Liver (tissue), 9 donors: ENCODE measurements around the gene GGCT. TPM values are rescaled to one million over a fixed set of nuclear protein-coding genes. Genes with fewer than 3 reads are reported as not detected.
A peak's percentile ranks its signal among the peaks of the same experiment; 100 is the strongest.

Experiments used
- DNase-seq: peaks from one replicate; pipeline ENCODE4 v3.0.0-alpha.2; 2017; ENCODE audit warnings: low spot score
- H3K27ac ChIP-seq, 2 donors: one replicate each; pipeline ENCODE4 v1.7.0; 2013; ENCODE audit warnings: inconsistent platforms in 2 of 2, low read length in 2 of 2, control low read depth in 1 of 2, low read depth in 1 of 2, mild to moderate bottlenecking in 1 of 2
- H3K27me3 ChIP-seq, 4 donors: one replicate each; pipeline versions ENCODE4 v1.6.1 to v1.7.0; 2013; ENCODE audit warnings: low read length in 3 of 4, inconsistent platforms in 1 of 4, mild to moderate bottlenecking in 1 of 4, moderate library complexity in 1 of 4; ENCODE audit not compliant: control insufficient read depth in 4 of 4, insufficient read depth in 4 of 4
- H3K36me3 ChIP-seq, 4 donors: one replicate each; pipeline versions ENCODE4 v1.6.1 to v1.7.0; 2013; ENCODE audit warnings: low read length in 3 of 4, mild to moderate bottlenecking in 3 of 4, low read depth in 1 of 4, moderate library complexity in 1 of 4; ENCODE audit not compliant: control insufficient read depth in 4 of 4, insufficient read depth in 3 of 4
- H3K4me1 ChIP-seq, 4 donors: one replicate each; pipeline versions ENCODE4 v1.6.1 to v1.7.0; 2013; ENCODE audit warnings: low read length in 3 of 4, mild to moderate bottlenecking in 3 of 4, moderate library complexity in 1 of 4; ENCODE audit not compliant: control insufficient read depth in 4 of 4, insufficient read depth in 4 of 4
- H3K4me3 ChIP-seq, 3 donors: one replicate each; pipeline versions ENCODE4 v1.6.1 to v1.7.0; 2013; ENCODE audit warnings: low read length in 3 of 3, control low read depth in 1 of 3, low read depth in 1 of 3, mild to moderate bottlenecking in 1 of 3
- H3K9ac ChIP-seq, 2 donors: one replicate each; pipeline ENCODE4 v1.7.0; 2013; ENCODE audit warnings: low read length in 2 of 2, mild to moderate bottlenecking in 2 of 2, moderate library complexity in 2 of 2, control low read depth in 1 of 2, low read depth in 1 of 2
- H3K9me3 ChIP-seq, 4 donors: one replicate each; pipeline versions ENCODE4 v1.6.1 to v1.7.0; 2013; ENCODE audit warnings: low read length in 3 of 4; ENCODE audit not compliant: control insufficient read depth in 4 of 4
- EGR1 ChIP-seq, 2 donors: IDR thresholded peaks; 2 replicates each; pipeline ENCODE4 v1.6.1; 2016 to 2018; ENCODE audit warnings: antibody characterized with exemption in 2 of 2, low read depth in 2 of 2
- FOXA1 ChIP-seq: IDR thresholded peaks from 2 replicates; pipeline ENCODE4 v1.6.1; 2016; ENCODE audit warnings: antibody characterized with exemption
- FOXA2 ChIP-seq: IDR thresholded peaks from 2 replicates; pipeline ENCODE4 v1.6.1; 2016; ENCODE audit warnings: antibody characterized with exemption
- GABPA ChIP-seq, 2 donors: IDR thresholded peaks in 1 of 2; conservative IDR thresholded peaks in 1 of 2; 2 replicates each; pipeline ENCODE4 v1.6.1; 2016; ENCODE audit warnings: antibody characterized with exemption in 2 of 2, mild to moderate bottlenecking in 1 of 2, moderate library complexity in 1 of 2
- HNF4A ChIP-seq, 2 donors: conservative IDR thresholded peaks; 2 replicates each; pipeline ENCODE4 v1.6.1; 2016; ENCODE audit warnings: antibody characterized with exemption in 2 of 2, mild to moderate bottlenecking in 2 of 2
- HNF4G ChIP-seq: IDR thresholded peaks from 2 replicates; pipeline ENCODE4 v1.6.1; 2016; ENCODE audit warnings: antibody characterized with exemption
- JUND ChIP-seq, 2 donors: IDR thresholded peaks; 2 replicates each; pipeline ENCODE4 v1.6.1; 2016; ENCODE audit warnings: antibody characterized with exemption in 2 of 2
- NR2F2 ChIP-seq: IDR thresholded peaks from 2 replicates; pipeline ENCODE4 v1.6.1; 2016; ENCODE audit warnings: antibody characterized with exemption
- RAD21 ChIP-seq, 2 donors: IDR thresholded peaks; 2 replicates each; pipeline ENCODE4 v1.6.1; 2016; ENCODE audit warnings: antibody characterized with exemption in 2 of 2, mild to moderate bottlenecking in 2 of 2
- REST ChIP-seq: IDR thresholded peaks from 2 replicates; pipeline ENCODE4 v1.6.1; 2016; ENCODE audit warnings: antibody characterized with exemption, mild to moderate bottlenecking
- SP1 ChIP-seq: IDR thresholded peaks from 2 replicates; pipeline ENCODE4 v1.6.1; 2018; ENCODE audit warnings: antibody characterized with exemption, mild to moderate bottlenecking
- TAF1 ChIP-seq: conservative IDR thresholded peaks from 2 replicates; pipeline ENCODE4 v1.6.1; 2016; ENCODE audit warnings: antibody characterized with exemption, mild to moderate bottlenecking
- YY1 ChIP-seq: IDR thresholded peaks from 2 replicates; pipeline ENCODE4 v1.6.1; 2016; ENCODE audit warnings: antibody characterized with exemption, mild to moderate bottlenecking
- ZBTB33 ChIP-seq: IDR thresholded peaks from 2 replicates; pipeline ENCODE4 v1.6.1; 2016; ENCODE audit warnings: antibody characterized with exemption
- WGBS: extraction: QIAGEN DNeasy Blood & Tissue Kit; methylation state at CpG from one replicate; pipeline ENCODE4 v1.1.7; 2013; 5-methylcytosine and 5-hydroxymethylcytosine counted together
- polyA plus RNA-seq, 2 donors: library from polyadenylated mRNA; stranded (reverse) in 1 of 2; unstranded in 1 of 2; fragments of 200-250 nt in 1 of 2; fragments of >200 nt in 1 of 2; fragmentation: Nextera tagmentation in 1 of 2; extraction: Ambion mirVana in 1 of 2; gene quantifications; one replicate each; pipeline versions ENCODE4 v1.2.1 to v1.2.3, GENCODE V29; 2013 to 2015
- total RNA-seq, 2 donors: library from RNA; depleted of rRNA; stranded (reverse); fragments of >200 nt; gene quantifications; one replicate each; pipeline ENCODE4 v1.2.3, GENCODE V29; 2014
- TF ChIP-seq, protein P1 (sequence below): IDR thresholded peaks from 2 replicates; pipeline ENCODE4 v1.6.1; 2016; ENCODE audit warnings: antibody characterized with exemption
- TF ChIP-seq, protein P2 (sequence below): fragments of 150-350 bp; IDR thresholded peaks from 2 replicates; pipeline ENCODE4 v1.5.1; 2017; ENCODE audit warnings: improper control_type of control experiment, low read depth, low read length; ENCODE audit not compliant: missing input control
- TF ChIP-seq, protein P3 (sequence below): IDR thresholded peaks from 2 replicates; pipeline ENCODE4 v1.6.1; 2016; ENCODE audit warnings: antibody characterized with exemption
- donor health status: healthy.
- donor health status: healthy.
- donor health status: healthy.
- donor health status: healthy.
- donor health status: healthy.

The GGCT gene
- total and polyA plus RNA-seq, 4 donors, result 11.0 to 22.5 (median 21.3) TPM

DNA sequence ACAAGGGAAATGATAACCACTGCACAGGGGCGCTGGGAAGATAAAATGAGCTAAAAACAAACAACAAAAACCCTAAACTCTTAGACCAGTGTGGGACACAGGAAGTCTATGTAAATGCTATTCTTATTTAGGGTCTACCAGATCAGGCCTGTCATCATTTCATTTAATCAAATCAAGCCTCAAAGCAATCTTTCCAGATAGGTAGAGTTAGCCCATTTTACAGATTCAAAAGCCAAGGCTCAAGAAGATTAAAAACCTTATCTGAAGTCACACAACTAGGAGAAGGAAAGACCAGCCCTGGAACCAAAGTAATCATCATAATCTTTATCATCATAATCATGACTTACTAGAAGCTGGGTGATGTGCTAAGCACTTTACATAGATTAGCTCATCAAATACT, 30.7 kb downstream of the GGCT start:
- H3K4me3 ChIP-seq, result no peak overlapping the region
- no peak for TF ChIP-seq NR2F2
- TF ChIP-seq, protein P1, sequence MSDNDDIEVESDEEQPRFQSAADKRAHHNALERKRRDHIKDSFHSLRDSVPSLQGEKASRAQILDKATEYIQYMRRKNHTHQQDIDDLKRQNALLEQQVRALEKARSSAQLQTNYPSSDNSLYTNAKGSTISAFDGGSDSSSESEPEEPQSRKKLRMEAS, result no peak
- TF ChIP-seq HNF4G, result no peak
- TF ChIP-seq REST, result no peak
- TF ChIP-seq YY1, result no peak
- TF ChIP-seq, protein P2, sequence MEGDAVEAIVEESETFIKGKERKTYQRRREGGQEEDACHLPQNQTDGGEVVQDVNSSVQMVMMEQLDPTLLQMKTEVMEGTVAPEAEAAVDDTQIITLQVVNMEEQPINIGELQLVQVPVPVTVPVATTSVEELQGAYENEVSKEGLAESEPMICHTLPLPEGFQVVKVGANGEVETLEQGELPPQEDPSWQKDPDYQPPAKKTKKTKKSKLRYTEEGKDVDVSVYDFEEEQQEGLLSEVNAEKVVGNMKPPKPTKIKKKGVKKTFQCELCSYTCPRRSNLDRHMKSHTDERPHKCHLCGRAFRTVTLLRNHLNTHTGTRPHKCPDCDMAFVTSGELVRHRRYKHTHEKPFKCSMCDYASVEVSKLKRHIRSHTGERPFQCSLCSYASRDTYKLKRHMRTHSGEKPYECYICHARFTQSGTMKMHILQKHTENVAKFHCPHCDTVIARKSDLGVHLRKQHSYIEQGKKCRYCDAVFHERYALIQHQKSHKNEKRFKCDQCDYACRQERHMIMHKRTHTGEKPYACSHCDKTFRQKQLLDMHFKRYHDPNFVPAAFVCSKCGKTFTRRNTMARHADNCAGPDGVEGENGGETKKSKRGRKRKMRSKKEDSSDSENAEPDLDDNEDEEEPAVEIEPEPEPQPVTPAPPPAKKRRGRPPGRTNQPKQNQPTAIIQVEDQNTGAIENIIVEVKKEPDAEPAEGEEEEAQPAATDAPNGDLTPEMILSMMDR, result no peak
- TF ChIP-seq, protein P3, sequence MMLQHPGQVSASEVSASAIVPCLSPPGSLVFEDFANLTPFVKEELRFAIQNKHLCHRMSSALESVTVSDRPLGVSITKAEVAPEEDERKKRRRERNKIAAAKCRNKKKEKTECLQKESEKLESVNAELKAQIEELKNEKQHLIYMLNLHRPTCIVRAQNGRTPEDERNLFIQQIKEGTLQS, result no peak
- no peak for TF ChIP-seq EGR1 (IDR thresholded peaks at IDR 0.05; ENCODE audit: low read depth in 2 of 2)
- no peak for TF ChIP-seq GABPA (IDR thresholded peaks at IDR 0.05 in 1 of 2, conservative IDR thresholded peaks at IDR 0.05 in 1 of 2)
- no peak for TF ChIP-seq TAF1
- TF ChIP-seq HNF4A (conservative IDR thresholded peaks at IDR 0.05), result no peak
- H3K27me3 ChIP-seq, result no peaks in the 10 kb centered on the region
- peak overlapping the region; percentile 32 to 67 for H3K27ac ChIP-seq
- peaks cover 0 to 13% (median 8%) of the 10 kb centered on the region in 4 donors for H3K4me1 ChIP-seq
- DNase-seq, result no peak
- no peak overlapping the region for H3K9ac ChIP-seq
- no peaks in the 10 kb centered on the region for H3K36me3 ChIP-seq
- 77% methylated on average over 1 of the region's 1 CpG for WGBS
- no peaks in the 10 kb centered on the region for H3K9me3 ChIP-seq

DNA sequence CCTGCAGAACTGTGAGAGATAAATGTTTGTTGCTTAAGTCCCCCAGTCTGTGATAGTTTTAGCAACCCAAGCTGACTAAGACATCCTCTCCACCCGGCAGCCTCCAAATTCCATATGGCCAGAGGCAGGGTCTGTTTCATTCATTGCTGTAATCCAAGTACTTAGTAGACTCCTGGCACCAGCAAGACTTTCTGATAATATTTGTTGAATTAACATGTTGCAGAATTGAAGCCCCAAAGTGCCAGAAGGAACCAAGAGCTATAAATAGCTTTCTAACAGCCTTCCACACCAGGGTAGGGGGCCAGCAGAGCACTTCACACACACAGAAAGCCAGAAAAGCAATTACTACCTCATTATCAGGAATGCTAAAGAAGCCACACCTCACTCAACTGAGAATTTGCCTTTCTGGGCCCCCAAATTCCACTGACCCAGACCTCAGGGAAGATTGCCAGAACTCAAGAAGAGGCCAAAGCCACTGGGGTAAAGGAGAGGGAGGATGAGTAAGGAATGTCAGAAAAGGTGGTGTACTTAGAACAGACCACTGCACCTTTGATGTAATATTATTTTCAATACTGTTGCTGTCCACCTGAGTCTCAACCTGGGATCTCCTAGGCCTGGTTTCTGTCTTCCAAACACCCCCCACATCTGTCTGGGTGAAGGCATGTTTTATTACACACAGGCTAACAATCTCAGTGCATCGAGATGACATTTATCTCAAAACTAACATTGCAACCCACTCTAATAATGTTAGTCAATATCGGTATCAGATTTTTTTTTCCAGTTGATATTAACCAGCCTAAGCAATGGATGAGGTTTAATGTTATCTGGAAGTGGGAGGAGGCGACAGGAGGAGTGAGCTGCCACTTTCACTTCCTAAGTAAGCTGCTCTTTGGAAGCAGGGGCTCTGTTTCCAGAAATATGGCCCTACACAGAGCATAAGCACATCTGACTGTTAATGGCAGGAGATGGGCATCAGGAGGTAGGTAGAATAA, 31.5 kb downstream of the GGCT start:
- H3K4me3 ChIP-seq, result no peak overlapping the region
- H3K9ac ChIP-seq, result no peak overlapping the region
- no peaks in the 10 kb centered on the region for H3K9me3 ChIP-seq
- no peaks in the 10 kb centered on the region for H3K27me3 ChIP-seq
- no peak for DNase-seq
- H3K27ac ChIP-seq, result peak overlapping the region; percentile 53 to 67
- WGBS, result 59% methylated on average over 4 of the region's 4 CpGs
- H3K36me3 ChIP-seq, result no peaks in the 10 kb centered on the region
- H3K4me1 ChIP-seq, result peaks cover 0 to 9% (median 7%) of the 10 kb centered on the region in 4 donors
- no peak for TF ChIP-seq NR2F2
- no peak for TF ChIP-seq FOXA2
- TF ChIP-seq, protein P2, result no peak
- TF ChIP-seq RAD21 (IDR thresholded peaks at IDR 0.05), result no peak
- TF ChIP-seq HNF4G, result no peak
- no peak for TF ChIP-seq TAF1
- TF ChIP-seq FOXA1, result no peak
- no peak for TF ChIP-seq JUND (IDR thresholded peaks at IDR 0.05)
- TF ChIP-seq ZBTB33, result no peak
- TF ChIP-seq, protein P3, result no peak
- TF ChIP-seq GABPA (IDR thresholded peaks at IDR 0.05 in 1 of 2, conservative IDR thresholded peaks at IDR 0.05 in 1 of 2), result no peak
- no peak for TF ChIP-seq YY1
- no peak for TF ChIP-seq SP1
